Adipocyte (in vitro differentiated cells): ENCODE results near the gene CMBL.

ENCODE experiments used
- DNase-seq: peaks from one replicate; pipeline ENCODE4 v3.0.0-alpha.2; 2015; ENCODE audit warnings: low read depth
- H3K27me3 ChIP-seq: replicated peaks from 2 replicates; pipeline ENCODE4 v1.7.0; 2013; ENCODE audit warnings: mild to moderate bottlenecking, low read length, moderate library complexity; ENCODE audit not compliant: control insufficient read depth, insufficient read depth
- H3K36me3 ChIP-seq: 2 replicates; pipeline ENCODE4 v1.7.0; 2013; ENCODE audit warnings: low read length, mild to moderate bottlenecking, moderate library complexity; ENCODE audit not compliant: control insufficient read depth, insufficient read depth, severe bottlenecking
- H3K4me1 ChIP-seq: 2 replicates; pipeline ENCODE4 v1.7.0; 2013; ENCODE audit warnings: mild to moderate bottlenecking, low read length, moderate library complexity; ENCODE audit not compliant: control insufficient read depth, insufficient read depth
- H3K4me3 ChIP-seq: 2 replicates; pipeline ENCODE4 v1.7.0; 2013; ENCODE audit warnings: mild to moderate bottlenecking, low read length, moderate library complexity
- H3K9ac ChIP-seq: 2 replicates; pipeline ENCODE4 v1.7.0; 2013; ENCODE audit warnings: mild to moderate bottlenecking, low read length, moderate library complexity
- H3K9me3 ChIP-seq: 2 replicates; pipeline ENCODE4 v1.7.0; 2013; ENCODE audit warnings: mild to moderate bottlenecking, low read length, moderate library complexity; ENCODE audit not compliant: control insufficient read depth

Gene CMBL

GRCh38 chr5:10330511-10331230, 23.0 kb upstream of the CMBL start:
- H3K27me3 ChIP-seq: no peaks in the 10 kb centered on the region
- peak overlapping the region; percentile 64 for H3K9ac ChIP-seq
- H3K9me3 ChIP-seq: no peaks in the 10 kb centered on the region
- peaks cover 49% of the 10 kb centered on the region for H3K4me1 ChIP-seq
- no peaks in the 10 kb centered on the region for H3K36me3 ChIP-seq
- peak; percentile 26 for DNase-seq
- peak overlapping the region; percentile 57 for H3K4me3 ChIP-seq

- Histone ChIP-seq H3K9ac (peak overlapping the region; percentile 73), H3K4me3 (peak overlapping the region; percentile 57), H3K36me3 (no peaks in the 10 kb centered on the region), H3K4me1 (peaks cover 49% of the 10 kb centered on the region), H3K9me3 (no peaks in the 10 kb centered on the region), H3K27me3 (no peaks in the 10 kb centered on the region)
- peak; percentile 93 for DNase-seq
Measured at GRCh38 chr5:10329820-10330481, 22.2 kb upstream of the CMBL start.

- no peaks in the 10 kb centered on the region for H3K27me3 ChIP-seq
- H3K9ac ChIP-seq: peak overlapping the region; percentile 73
- DNase-seq: no peak
- peaks cover 50% of the 10 kb centered on the region for H3K4me1 ChIP-seq
- H3K4me3 ChIP-seq: peak overlapping the region; percentile 17
- no peaks in the 10 kb centered on the region for H3K9me3 ChIP-seq
- no peaks in the 10 kb centered on the region for H3K36me3 ChIP-seq
Measured at GRCh38 chr5:10329446-10329819, 21.7 kb upstream of the CMBL start.

GRCh38 chr5:10328323-10328722, 20.6 kb upstream of the CMBL start:
- Histone ChIP-seq H3K9me3 (no peaks in the 10 kb centered on the region), H3K36me3 (no peaks in the 10 kb centered on the region), H3K9ac (peak overlapping the region; percentile 73), H3K4me1 (peaks cover 52% of the 10 kb centered on the region), H3K27me3 (no peaks in the 10 kb centered on the region), H3K4me3 (no peak overlapping the region)
- no peak for DNase-seq

GRCh38 chr5:10324518-10325370, 17.0 kb upstream of the CMBL start:
- H3K9me3 ChIP-seq: no peaks in the 10 kb centered on the region
- no peaks in the 10 kb centered on the region for H3K36me3 ChIP-seq
- no peaks in the 10 kb centered on the region for H3K27me3 ChIP-seq
- peak; percentile 22 for DNase-seq
- H3K9ac ChIP-seq: no peak overlapping the region
- peaks cover 21% of the 10 kb centered on the region for H3K4me1 ChIP-seq
- H3K4me3 ChIP-seq: no peak overlapping the region

- peak; percentile 71 for DNase-seq
- no peaks in the 10 kb centered on the region for H3K9me3 ChIP-seq
- H3K36me3 ChIP-seq: no peaks in the 10 kb centered on the region
- no peaks in the 10 kb centered on the region for H3K27me3 ChIP-seq
- peaks cover 12% of the 10 kb centered on the region for H3K4me1 ChIP-seq
- H3K9ac ChIP-seq: no peak overlapping the region
- H3K4me3 ChIP-seq: no peak overlapping the region
Measured at GRCh38 chr5:10323588-10324488, 16.1 kb upstream of the CMBL start.

GRCh38 chr5:10321882-10322281, 14.2 kb upstream of the CMBL start:
- peaks cover 5% of the 10 kb centered on the region for H3K4me1 ChIP-seq
- no peak overlapping the region for H3K9ac ChIP-seq
- no peak overlapping the region for H3K4me3 ChIP-seq
- H3K36me3 ChIP-seq: no peaks in the 10 kb centered on the region
- H3K9me3 ChIP-seq: peaks cover 4% of the 10 kb centered on the region
- no peak for DNase-seq
- no peaks in the 10 kb centered on the region for H3K27me3 ChIP-seq

- no peak for DNase-seq
- Histone ChIP-seq H3K9me3 (peaks cover 4% of the 10 kb centered on the region), H3K4me3 (no peak overlapping the region), H3K36me3 (no peaks in the 10 kb centered on the region), H3K9ac (no peak overlapping the region), H3K4me1 (peaks cover 5% of the 10 kb centered on the region), H3K27me3 (no peaks in the 10 kb centered on the region)
Measured at GRCh38 chr5:10320793-10321192, 13.1 kb upstream of the CMBL start.

GRCh38 chr5:10319202-10319851, 11.6 kb upstream of the CMBL start:
- Histone ChIP-seq H3K9ac (no peak overlapping the region), H3K27me3 (no peaks in the 10 kb centered on the region), H3K4me3 (no peak overlapping the region), H3K36me3 (no peaks in the 10 kb centered on the region), H3K9me3 (peaks cover 4% of the 10 kb centered on the region), H3K4me1 (peaks cover 3% of the 10 kb centered on the region)
- DNase-seq: no peak

- no peak overlapping the region for H3K4me3 ChIP-seq
- H3K9me3 ChIP-seq: peaks cover 4% of the 10 kb centered on the region
- no peak overlapping the region for H3K9ac ChIP-seq
- no peak for DNase-seq
- H3K4me1 ChIP-seq: no peaks in the 10 kb centered on the region
- no peaks in the 10 kb centered on the region for H3K36me3 ChIP-seq
- H3K27me3 ChIP-seq: no peaks in the 10 kb centered on the region
Measured at GRCh38 chr5:10317825-10318682, 10.4 kb upstream of the CMBL start.
